HG02623 (cell line): Measurements from ENCODE around the gene PLA2G2C.
"Not testable (repeated sequence)": the region's sequence is repeated elsewhere in the genome, so short reads cannot be mapped to it uniquely, and the experiment has no call there.

Source experiments
- ATAC-seq: cut with Tn5 transposase; IDR thresholded peaks from one replicate; pipeline ENCODE4 v1.9.1; 2021; ENCODE audit warnings: moderate library complexity; ENCODE audit not compliant: unreplicated experiment

PLA2G2C gene

GRCh38 chr1:20138346-20138745 lies 48.0 kb downstream of the PLA2G2C start:
- no peak for ATAC-seq

GRCh38 chr1:20137604-20138003 lies 48.7 kb downstream of the PLA2G2C start:
- no peak for ATAC-seq

- ATAC-seq, result no peak
Observed at GRCh38 chr1:20137055-20137454, 49.3 kb downstream of the PLA2G2C start.

DNA sequence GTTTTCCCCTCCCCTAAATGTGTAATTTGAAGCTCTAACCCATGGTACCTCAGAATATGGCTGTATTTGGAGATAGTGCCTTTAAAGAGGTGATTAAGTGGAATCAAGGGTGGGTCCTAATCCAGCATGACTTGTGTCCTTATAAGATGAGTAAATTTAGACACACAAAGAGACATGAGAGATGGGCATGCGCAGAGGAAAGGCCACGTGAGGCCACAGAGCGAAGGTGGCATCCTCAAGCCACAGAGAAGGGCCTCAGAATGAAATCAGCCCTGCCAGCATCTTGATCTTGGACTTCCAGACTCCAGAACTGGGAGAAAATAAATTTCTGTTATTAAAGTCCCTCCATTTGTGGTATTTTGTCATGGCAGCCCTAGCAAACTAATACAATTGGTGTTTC lies 50.1 kb downstream of the PLA2G2C start:
- no peak for ATAC-seq

GRCh38 chr1:20134995-20135394 lies 51.3 kb downstream of the PLA2G2C start:
- no peak for ATAC-seq

GRCh38 chr1:20130518-20130917 lies 55.8 kb downstream of the PLA2G2C start:
- ATAC-seq, result not testable (repeated sequence)

GRCh38 chr1:20126806-20127440 lies 59.4 kb downstream of the PLA2G2C start:
- no peak for ATAC-seq

GRCh38 chr1:20126041-20126805 lies 60.1 kb downstream of the PLA2G2C start:
- ATAC-seq, result no peak

DNA sequence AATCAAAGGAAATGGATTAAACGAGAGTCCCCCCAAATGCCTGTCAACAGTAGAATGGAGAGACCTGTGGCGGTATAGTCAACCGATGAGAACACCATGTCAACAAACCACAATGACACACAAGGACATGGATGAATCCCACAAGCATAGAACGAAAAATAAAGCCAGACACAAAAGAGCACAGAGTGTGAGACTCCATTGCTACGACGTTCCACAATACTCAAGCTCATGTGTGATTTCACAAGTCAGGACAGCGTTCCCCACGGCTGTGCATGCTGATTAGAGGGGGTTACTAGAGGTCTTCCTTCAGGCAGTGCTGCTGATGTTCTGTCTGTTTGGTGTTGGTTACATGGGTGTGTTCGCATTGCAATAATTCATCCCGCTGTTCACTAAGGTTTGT lies 61.2 kb downstream of the PLA2G2C start:
- ATAC-seq, result no peak

GRCh38 chr1:20124456-20125057 lies 61.8 kb downstream of the PLA2G2C start:
- no peak for ATAC-seq

DNA sequence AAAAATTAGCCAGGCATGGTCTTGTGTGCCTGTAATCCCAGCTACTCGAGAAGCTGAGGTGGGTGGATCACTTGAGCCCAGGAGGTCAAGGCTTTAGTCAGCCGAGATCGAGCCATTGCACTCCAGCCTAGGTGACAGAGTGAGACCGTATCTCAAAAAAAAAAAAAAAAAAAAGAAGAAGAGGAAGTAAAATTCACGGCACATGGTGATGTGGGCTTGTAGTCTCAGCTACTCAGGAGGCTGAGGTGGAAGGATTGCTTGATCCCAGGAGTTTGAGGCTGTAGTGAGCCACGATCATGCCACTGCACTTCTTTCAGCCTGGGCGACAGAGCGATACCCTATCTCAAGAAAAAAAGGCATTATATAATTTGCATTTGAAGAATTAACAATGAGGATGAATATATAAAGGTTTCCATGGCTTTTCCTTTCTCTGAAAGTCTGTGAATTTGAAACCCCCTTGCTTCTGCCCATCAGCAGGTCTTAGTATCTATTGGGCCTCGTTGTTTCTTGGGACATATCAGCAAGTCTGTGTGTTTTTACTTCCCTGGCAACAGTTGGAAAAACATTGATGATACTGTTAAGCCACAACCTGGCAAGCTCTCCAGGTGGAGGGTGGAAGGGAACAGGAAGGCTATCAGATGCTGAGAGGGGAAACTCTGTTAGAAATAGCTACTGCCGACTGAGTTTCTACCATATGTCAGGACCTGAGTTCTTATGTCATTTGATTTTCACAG lies 62.4 kb downstream of the PLA2G2C start:
- ATAC-seq, result no peak

- no peak for ATAC-seq
Observed at GRCh38 chr1:20120796-20121195, 65.5 kb downstream of the PLA2G2C start.

DNA sequence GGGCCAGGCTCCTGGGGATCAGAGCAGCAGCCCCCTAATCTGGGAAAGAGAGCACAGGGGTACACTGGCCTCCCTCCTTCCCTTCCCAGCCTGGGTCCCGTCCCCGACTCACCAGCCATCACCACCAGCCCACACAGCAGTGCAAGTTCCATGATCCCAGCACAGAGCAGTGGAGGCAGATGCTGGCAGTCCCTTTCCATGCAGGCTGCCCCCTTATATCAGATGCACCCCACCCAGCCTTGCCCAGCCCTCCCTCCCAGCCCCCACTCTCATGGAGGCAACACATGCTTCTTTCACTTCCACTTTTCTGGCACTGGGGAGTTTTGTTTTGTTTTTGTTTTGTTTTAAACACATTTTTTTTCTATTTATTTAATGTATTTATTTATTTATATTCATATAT lies 67.0 kb downstream of the PLA2G2C start, which contains the start of gene PLA2G2D:
TSS of gene PLA2G2D (minus strand) at position 190 of the 400 bp plus-strand sequence. CDS start at position 152, 38 bp downstream.
- ATAC-seq, result no peak

GRCh38 chr1:20117236-20117635 lies 69.1 kb downstream of the PLA2G2C start:
- no peak for ATAC-seq

GRCh38 chr1:20115916-20116315 lies 70.4 kb downstream of the PLA2G2C start:
- no peak for ATAC-seq

- ATAC-seq, result no peak
Observed at GRCh38 chr1:20115479-20115878, 70.8 kb downstream of the PLA2G2C start.

GRCh38 chr1:20114021-20114648 lies 72.2 kb downstream of the PLA2G2C start:
- no peak for ATAC-seq
